IMR-90 (cell line): ENCODE results near the gene RAPGEF1. TPM values are rescaled to one million over a fixed set of nuclear protein-coding genes. Genes with fewer than 3 reads are reported as not detected.
A peak's percentile ranks its signal among the peaks of the same experiment; 100 is the strongest.

Experiments used
- ATAC-seq: fragments of 200-7000 bp; cut with Tn5 transposase; 2 replicates; pipeline ENCODE4 v1.9.1; 2020; ENCODE audit warnings: low read depth, mild to moderate bottlenecking, moderate library complexity
- BruUV-seq: library from RNA; stranded (reverse); fragments of 400-500 nt; replicated peaks from 2 replicates; lab custom pipeline; 2021; lab: Mats Ljungman, UMichigan
- CTCF ChIA-PET: fragments of 300-600 bp; formaldehyde crosslinking; extraction: SDS; loops from one replicate; lab custom pipeline; 2021; ENCODE audit warnings: antibody characterized with exemption; lab: Yijun Ruan, JAX
- POLR2A ChIA-PET: fragments of 300-600 bp; sonication (Branson Sonifier 250); formaldehyde crosslinking; loops from one replicate; lab custom pipeline; 2022; ENCODE audit warnings: antibody characterized with exemption; ENCODE audit not compliant: unreplicated experiment; lab: Charles Lee
- DNase-seq: peaks from one replicate; pipeline ENCODE4 v3.0.0; 2013
- H2AFZ ChIP-seq: replicated peaks from 2 replicates; pipeline ENCODE3; 2013; ENCODE audit warnings: low read length, mild to moderate bottlenecking; ENCODE audit not compliant: poor library complexity
- H2AK5ac ChIP-seq: 2 replicates; pipeline ENCODE4 v1.6.1; 2013; ENCODE audit warnings: low read depth, low read length, inconsistent platforms
- H2AK9ac ChIP-seq: replicated peaks from 2 replicates; pipeline ENCODE3; 2013; ENCODE audit warnings: mild to moderate bottlenecking, low read depth, low read length, moderate library complexity; ENCODE audit not compliant: poor library complexity
- H2BK120ac ChIP-seq: 2 replicates; pipeline ENCODE4 v1.6.1; 2013; ENCODE audit warnings: low read depth, low read length, inconsistent platforms
- H2BK15ac ChIP-seq: 3 replicates; pipeline ENCODE4 v1.6.1; 2013; ENCODE audit warnings: low read depth, low read length, inconsistent platforms
- H2BK20ac ChIP-seq: 2 replicates; pipeline ENCODE4 v1.6.1; 2013; ENCODE audit warnings: low read depth, mild to moderate bottlenecking, inconsistent platforms, low read length, moderate library complexity
- H2BK5ac ChIP-seq: 2 replicates; pipeline ENCODE4 v1.6.1; 2013; ENCODE audit warnings: mild to moderate bottlenecking, low read depth, low read length, inconsistent platforms; ENCODE audit not compliant: poor library complexity, severe bottlenecking
- H3K14ac ChIP-seq: replicated peaks from 2 replicates; pipeline ENCODE4 v1.6.1; 2013; ENCODE audit warnings: low read depth, low read length, inconsistent platforms
- H3K18ac ChIP-seq: 2 replicates; pipeline ENCODE4 v1.6.1; 2013; ENCODE audit warnings: low read depth, low read length, control low read depth
- H3K23ac ChIP-seq: 2 replicates; pipeline ENCODE4 v1.6.1; 2013; ENCODE audit warnings: low read depth, low read length, inconsistent platforms
- H3K27ac ChIP-seq: 2 replicates; pipeline ENCODE4 v1.5.1; 2013; ENCODE audit warnings: mild to moderate bottlenecking, control low read depth, low read length; ENCODE audit not compliant: insufficient read depth
- H3K27me3 ChIP-seq: 2 replicates; pipeline ENCODE4 v1.6.1; 2013; ENCODE audit warnings: low read length; ENCODE audit not compliant: control insufficient read depth, insufficient read depth
- H3K36me3 ChIP-seq: 2 replicates; pipeline ENCODE4 v1.6.1; 2013; ENCODE audit warnings: low read length, mixed read lengths; ENCODE audit not compliant: control insufficient read depth, insufficient read depth
- H3K4ac ChIP-seq: 2 replicates; pipeline ENCODE4 v1.6.1; 2013; ENCODE audit warnings: low read depth, low read length, inconsistent platforms
- H3K4me1 ChIP-seq: 2 replicates; pipeline ENCODE4 v1.6.1; 2013; ENCODE audit warnings: low read length, mixed read lengths; ENCODE audit not compliant: control insufficient read depth, insufficient read depth
- H3K4me2 ChIP-seq: 2 replicates; pipeline ENCODE4 v1.6.1; 2013; ENCODE audit warnings: low read depth, mild to moderate bottlenecking, control low read depth, low read length, moderate library complexity
- H3K4me3 ChIP-seq: 2 replicates; pipeline ENCODE4 v1.5.1; 2013; ENCODE audit warnings: low read depth, mild to moderate bottlenecking, control low read depth, low read length, moderate library complexity; ENCODE audit not compliant: insufficient read depth
- H3K56ac ChIP-seq: 2 replicates; pipeline ENCODE4 v1.6.1; 2013; ENCODE audit warnings: low read length, inconsistent platforms; ENCODE audit not compliant: insufficient read depth; ENCODE audit errors: extremely low read depth
- H3K79me1 ChIP-seq, 2 experiments: 2 replicates each; pipeline ENCODE4 v1.6.1; 2013; ENCODE audit warnings: low read length in 2 of 2, inconsistent platforms in 1 of 2, low read depth in 1 of 2
- H3K9ac ChIP-seq: 2 replicates; pipeline ENCODE4 v1.6.1; 2013; ENCODE audit warnings: low read depth, low read length, control low read depth
- H3K9me1 ChIP-seq: 2 replicates; pipeline ENCODE4 v1.6.1; 2013; ENCODE audit warnings: low read length, inconsistent platforms; ENCODE audit not compliant: insufficient read depth
- H3K9me3 ChIP-seq: 2 replicates; pipeline ENCODE4 v1.6.1; 2013; ENCODE audit warnings: low read length; ENCODE audit not compliant: control insufficient read depth, insufficient read depth
- H4K20me1 ChIP-seq: 2 replicates; pipeline ENCODE4 v1.6.1; 2013; ENCODE audit warnings: low read length, inconsistent platforms; ENCODE audit not compliant: insufficient read depth
- H4K5ac ChIP-seq: 2 replicates; pipeline ENCODE4 v1.6.1; 2013; ENCODE audit warnings: mild to moderate bottlenecking, low read depth, low read length, control low read depth
- H4K8ac ChIP-seq, 2 experiments: 2 replicates each; pipeline ENCODE4 v1.6.1; 2013; ENCODE audit warnings: low read depth in 2 of 2, low read length in 2 of 2, control low read depth in 1 of 2, inconsistent platforms in 1 of 2
- H4K91ac ChIP-seq: 2 replicates; pipeline ENCODE4 v1.6.1; 2013; ENCODE audit warnings: low read depth, low read length, inconsistent platforms; ENCODE audit not compliant: insufficient read depth
- MAZ ChIP-seq: IDR thresholded peaks from 2 replicates; pipeline ENCODE4 v1.6.1; 2012; ENCODE audit warnings: low read depth, mild to moderate bottlenecking, low read length, improper control_type of control experiment, moderate library complexity, borderline replicate concordance
- WGBS, 2 experiments: methylation state at CpG; one replicate each; pipeline versions ENCODE4 v1.1.5 to v1.1.7; 2013; ENCODE audit warnings: missing lambda C conversion rate in 2 of 2; ENCODE audit not compliant: insufficient read length in 1 of 2; ENCODE audit errors: extremely low coverage in 2 of 2; 5-methylcytosine and 5-hydroxymethylcytosine counted together
- dilution Hi-C: fragments of 300-500 bp; cut with HindIII; formaldehyde crosslinking; loops from one replicate; pipeline ENCODE4 v1.14.3; 2018; ENCODE audit warnings: low sequenced_read_pairs; ENCODE audit not compliant: unreplicated experiment
- in situ Hi-C: fragments of 300-500 bp; cut with MboI; formaldehyde crosslinking; loops from 3 replicates; pipeline ENCODE4 v1.14.3; 2019; ENCODE audit warnings: low sequenced_read_pairs, inconsistent platforms, mixed read lengths
- intact Hi-C: fragments of 100-400 bp; cut with micrococcal nuclease; formaldehyde crosslinking; loops from 2 replicates; pipeline ENCODE4 v1.10.0; 2022
- polyA plus RNA-seq, 3 experiments: library from polyadenylated mRNA; depleted of rRNA; stranded (reverse); fragments of >200 nt; gene quantifications; 2 replicates each; pipeline ENCODE4 v1.2.3, GENCODE V29; 2012; ENCODE audit warnings: low replicate concordance in 1 of 3
- total RNA-seq: library from RNA; depleted of rRNA; stranded (reverse); fragments of >200 nt; gene quantifications from 2 replicates; pipeline ENCODE4 v1.2.3, GENCODE V29; 2012
- TF ChIP-seq, protein P1 (sequence below): conservative IDR thresholded peaks from 2 replicates; pipeline ENCODE4 v1.5.1; 2012; ENCODE audit warnings: mild to moderate bottlenecking, low read depth, low read length, improper control_type of control experiment

The RAPGEF1 gene
- total and polyA plus RNA-seq, 2 of the 4 experiments (the other 2 are of a cell fraction): 13.1 to 22.3 TPM

- TF ChIP-seq, protein P1, sequence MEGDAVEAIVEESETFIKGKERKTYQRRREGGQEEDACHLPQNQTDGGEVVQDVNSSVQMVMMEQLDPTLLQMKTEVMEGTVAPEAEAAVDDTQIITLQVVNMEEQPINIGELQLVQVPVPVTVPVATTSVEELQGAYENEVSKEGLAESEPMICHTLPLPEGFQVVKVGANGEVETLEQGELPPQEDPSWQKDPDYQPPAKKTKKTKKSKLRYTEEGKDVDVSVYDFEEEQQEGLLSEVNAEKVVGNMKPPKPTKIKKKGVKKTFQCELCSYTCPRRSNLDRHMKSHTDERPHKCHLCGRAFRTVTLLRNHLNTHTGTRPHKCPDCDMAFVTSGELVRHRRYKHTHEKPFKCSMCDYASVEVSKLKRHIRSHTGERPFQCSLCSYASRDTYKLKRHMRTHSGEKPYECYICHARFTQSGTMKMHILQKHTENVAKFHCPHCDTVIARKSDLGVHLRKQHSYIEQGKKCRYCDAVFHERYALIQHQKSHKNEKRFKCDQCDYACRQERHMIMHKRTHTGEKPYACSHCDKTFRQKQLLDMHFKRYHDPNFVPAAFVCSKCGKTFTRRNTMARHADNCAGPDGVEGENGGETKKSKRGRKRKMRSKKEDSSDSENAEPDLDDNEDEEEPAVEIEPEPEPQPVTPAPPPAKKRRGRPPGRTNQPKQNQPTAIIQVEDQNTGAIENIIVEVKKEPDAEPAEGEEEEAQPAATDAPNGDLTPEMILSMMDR: no peak
- no peak for TF ChIP-seq MAZ
- in situ Hi-C loops: loop anchor here (25.0 kb wide), 1 partner anchor 678 kb away; no protein-coding TSS in a partner anchor
- Histone ChIP-seq H3K56ac (no peak overlapping the region), H2BK5ac (no peak overlapping the region), H3K27me3 (no peaks in the 10 kb centered on the region), H3K23ac (no peak overlapping the region), H3K9ac (no peak overlapping the region), H2BK20ac (no peak overlapping the region), H2AK9ac (peak overlapping the region; percentile 28), H2AK5ac (no peak overlapping the region), H3K4me2 (no peak overlapping the region), H3K4me1 (no peaks in the 10 kb centered on the region), H4K20me1 (no peaks in the 10 kb centered on the region), H3K9me3 (no peaks in the 10 kb centered on the region), H3K27ac (no peak overlapping the region), H2BK15ac (no peak overlapping the region), H4K8ac (no peak overlapping the region), H3K79me1 (no peaks in the 10 kb centered on the region), H3K18ac (no peak overlapping the region), H3K14ac (no peak overlapping the region), H3K4me3 (no peak overlapping the region), H2AFZ (no peak overlapping the region), H3K36me3 (peaks cover 60% of the 10 kb centered on the region), H3K4ac (no peak overlapping the region), H3K9me1 (no peaks in the 10 kb centered on the region), H4K5ac (no peak overlapping the region), H4K91ac (no peak overlapping the region), H2BK120ac (no peak overlapping the region)
- no peak for ATAC-seq
- POLR2A ChIA-PET: no interaction called here
- intact Hi-C loops: no loop called here
- no peak for DNase-seq
- dilution Hi-C loops: no loop called here
- BruUV-seq: no TSS peak
- CTCF ChIA-PET: no interaction called here
- 94% methylated on average over 14 of the region's 27 CpGs; no CpG with 5 or more reads in 1 of the 2 experiments for WGBS, 2 experiments
Measured at GRCh38 chr9:131583836-131584555, 155.9 kb downstream of the RAPGEF1 start.
